Ishikawa (cell line): ENCODE data around the gene THRA.

Source experiments
- EGR1 ChIP-seq: IDR thresholded peaks from 2 replicates; pipeline ENCODE4 v1.6.1; 2012
- TCF12 ChIP-seq: IDR thresholded peaks from 2 replicates; pipeline ENCODE4 v1.6.1; 2012; ENCODE audit warnings: low read depth

DNA sequence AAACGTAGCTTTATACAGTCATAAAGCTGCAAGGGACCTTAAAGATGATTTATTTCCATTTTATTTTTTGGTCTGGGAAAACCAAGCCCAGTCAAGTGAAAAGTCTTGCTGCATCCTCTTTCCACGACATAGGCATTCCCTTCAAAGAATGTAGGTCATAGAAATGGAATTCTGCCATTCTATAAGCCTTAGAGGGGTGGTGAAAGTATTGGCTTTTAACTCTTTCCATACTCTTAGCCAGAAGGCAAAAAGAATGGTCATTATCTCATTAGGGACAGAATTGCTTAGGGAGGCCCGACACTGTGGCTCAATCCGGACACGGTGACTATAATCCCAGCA is 51.1 kb downstream of the THRA start:
- TF ChIP-seq EGR1 (no peak), TCF12 (no peak)
